Calu3 (cell line): ENCODE data around the gene RAB5B. TPM values are rescaled to one million over a fixed set of nuclear protein-coding genes. Genes with fewer than 3 reads are reported as not detected.

Source experiments
- BruUV-seq: library from RNA; stranded (reverse); fragments of 400-500 nt; replicated peaks from 2 replicates; lab custom pipeline; 2021; lab: Mats Ljungman, UMichigan
- CTCF ChIA-PET: fragments of 300-600 bp; sonication (Branson Sonifier 250); formaldehyde crosslinking; loops from one replicate; lab custom pipeline; 2022; ENCODE audit warnings: antibody characterized with exemption; lab: Charles Lee
- DNase-seq: peaks from one replicate; pipeline ENCODE4 v3.0.0; 2022
- H3K27ac Mint-ChIP-seq: one replicate; pipeline ENCODE4 v1.8.0; 2022; ENCODE audit warnings: mixed read lengths; ENCODE audit not compliant: unreplicated experiment
- H3K27me3 Mint-ChIP-seq: one replicate; pipeline ENCODE4 v1.8.0; 2022; ENCODE audit warnings: mixed read lengths; ENCODE audit not compliant: unreplicated experiment
- H3K36me3 Mint-ChIP-seq: one replicate; pipeline ENCODE4 v1.8.0; 2022; ENCODE audit warnings: mild to moderate bottlenecking, moderate library complexity, mixed read lengths; ENCODE audit not compliant: insufficient read depth, unreplicated experiment
- H3K4me1 Mint-ChIP-seq: one replicate; pipeline ENCODE4 v1.8.0; 2022; ENCODE audit warnings: mild to moderate bottlenecking, low read depth, mixed read lengths; ENCODE audit not compliant: unreplicated experiment
- H3K4me3 Mint-ChIP-seq: one replicate; pipeline ENCODE4 v1.8.0; 2022; ENCODE audit warnings: mild to moderate bottlenecking, low read depth, moderate library complexity, mixed read lengths; ENCODE audit not compliant: unreplicated experiment
- H3K9me3 Mint-ChIP-seq: one replicate; pipeline ENCODE4 v1.8.0; 2022; ENCODE audit warnings: low read depth, mixed read lengths; ENCODE audit not compliant: unreplicated experiment
- CTCF ChIP-seq: fragments of 200-600 bp; IDR thresholded peaks from one replicate; pipeline ENCODE4 v1.8.0; 2022; ENCODE audit warnings: antibody characterized with exemption; ENCODE audit not compliant: unreplicated experiment
- intact Hi-C: fragments of 100-400 bp; cut with micrococcal nuclease; formaldehyde crosslinking; loops from one replicate; pipeline ENCODE4 v1.10.0; 2022; ENCODE audit not compliant: unreplicated experiment
- total RNA-seq: library from RNA; stranded (reverse); gene quantifications from 2 replicates; pipeline ENCODE4 v1.2.3, GENCODE V29; 2022

RAB5B gene
- total RNA-seq, 1 experiment from 2014 or later, result 91.6 TPM

- CTCF ChIA-PET, result interaction anchor here (0.6 to 2.0 kb wide), 6 partner anchors 10 to 169 kb away, joined by 3 to 9 read pairs (median 4); partner anchors contain the start of genes ORMDL2, RAB5B and SARNP
- Mint-ChIP-seq H3K36me3 (peaks cover 44% of the 10 kb centered on the region), H3K4me3 (peak within 1 kb of the TSS; percentile 70), H3K27me3 (no peaks in the 10 kb centered on the region), H3K4me1 (peaks cover 22% of the 10 kb centered on the region), H3K9me3 (no peaks in the 10 kb centered on the region), H3K27ac (peak within 1 kb of the TSS; percentile 31)
- peak; percentile 55 for TF ChIP-seq CTCF
- DNase-seq, result peak; percentile 62
- no TSS peak for BruUV-seq
- intact Hi-C loops, result loop anchor here (1.0 to 5.0 kb wide), 4 partner anchors 66 to 194 kb away; partner anchors contain the start of genes RPS26 and SUOX
These were observed 43.0 kb upstream of the RAB5B start, which contains the start of gene DGKA for GRCh38 chr12:55930771-55931316. Gene DGKA (plus strand): TSS chr12:55931162. CDS start chr12:55936504, 5,342 bp downstream.

- CTCF ChIA-PET, result interaction anchor here (0.7 to 3.2 kb wide), 5 partner anchors 9 to 193 kb away, joined by 3 to 9 read pairs (median 5); partner anchors contain the start of genes ORMDL2, RAB5B and SARNP
- Mint-ChIP-seq H3K4me1 (peaks cover 20% of the 10 kb centered on the region), H3K27ac (peak overlapping the region; percentile 31), H3K27me3 (no peaks in the 10 kb centered on the region), H3K9me3 (no peaks in the 10 kb centered on the region), H3K36me3 (peaks cover 39% of the 10 kb centered on the region), H3K4me3 (peak overlapping the region; percentile 70)
- BruUV-seq, result no TSS peak
- no peak for TF ChIP-seq CTCF
- intact Hi-C loops, result loop anchor here (2.0 to 5.0 kb wide), 3 partner anchors 65 to 194 kb away; partner anchors contain the start of gene SUOX
- DNase-seq, result peak; percentile 13
These were observed 42.5 kb upstream of the RAB5B start for GRCh38 chr12:55931317-55931779.

- Mint-ChIP-seq H3K36me3 (peaks cover 33% of the 10 kb centered on the region), H3K9me3 (no peaks in the 10 kb centered on the region), H3K4me1 (peaks cover 23% of the 10 kb centered on the region), H3K4me3 (peak overlapping the region; percentile 70), H3K27me3 (no peaks in the 10 kb centered on the region), H3K27ac (peak overlapping the region; percentile 31)
- CTCF ChIA-PET, result interaction anchor here (0.7 to 3.2 kb wide), 5 partner anchors 9 to 193 kb away, joined by 3 to 9 read pairs (median 5); partner anchors contain the start of genes ORMDL2, RAB5B and SARNP
- no peak for TF ChIP-seq CTCF
- no TSS peak for BruUV-seq
- peak; percentile 46 for DNase-seq
- intact Hi-C loops, result loop anchor here (2.0 to 5.0 kb wide), 3 partner anchors 65 to 195 kb away; partner anchors contain the start of gene SUOX
These were observed 41.9 kb upstream of the RAB5B start for GRCh38 chr12:55931780-55932550.

GRCh38 chr12:55932551-55932910, 41.3 kb upstream of the RAB5B start:
- peaks cover 28% of the 10 kb centered on the region for H3K4me1 Mint-ChIP-seq
- intact Hi-C loops, result loop anchor here (5.0 kb wide), 2 partner anchors 95 to 195 kb away; no protein-coding TSS in a partner anchor
- H3K27me3 Mint-ChIP-seq, result no peaks in the 10 kb centered on the region
- no peak for TF ChIP-seq CTCF
- H3K9me3 Mint-ChIP-seq, result no peaks in the 10 kb centered on the region
- H3K36me3 Mint-ChIP-seq, result peaks cover 27% of the 10 kb centered on the region
- peak overlapping the region; percentile 20 for H3K27ac Mint-ChIP-seq
- H3K4me3 Mint-ChIP-seq, result peak overlapping the region; percentile 70
- CTCF ChIA-PET, result interaction anchor here (1.4 to 3.2 kb wide), 2 partner anchors 103 to 194 kb away, joined by 4 to 9 read pairs; partner anchors contain the start of gene DNAJC14
- TSS peak; percentile 46 for BruUV-seq
- no peak for DNase-seq
